HG03460 (cell line): ENCODE data around the gene ARPC3.
"Not testable (repeated sequence)": the region's sequence is repeated elsewhere in the genome, so short reads cannot be mapped to it uniquely, and the experiment has no call there.

ENCODE experiments used
- ATAC-seq: cut with Tn5 transposase; IDR thresholded peaks from one replicate; pipeline ENCODE4 v1.9.1; 2021; ENCODE audit not compliant: unreplicated experiment

ARPC3 gene

DNA sequence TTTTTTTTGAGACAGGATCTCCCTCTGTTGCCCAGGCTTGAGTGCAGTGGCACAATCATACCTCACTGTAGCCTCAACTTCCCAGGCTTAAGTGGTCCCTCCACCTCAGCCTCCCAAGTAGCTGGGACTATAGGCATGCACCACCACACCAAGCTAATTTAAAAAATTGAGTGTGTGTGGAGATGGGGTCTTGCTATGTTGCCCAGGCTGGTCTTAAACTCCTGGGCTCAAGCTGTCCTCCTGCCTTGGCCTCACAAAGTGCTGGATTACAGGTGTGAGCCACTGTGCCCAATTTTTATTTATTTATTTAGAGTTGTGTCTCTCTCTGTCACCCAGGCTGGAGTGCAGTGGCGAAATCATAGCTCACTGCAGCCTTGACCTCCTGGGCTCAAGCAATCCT is 29.5 kb downstream of the ARPC3 start:
- ATAC-seq = not testable (repeated sequence)

DNA sequence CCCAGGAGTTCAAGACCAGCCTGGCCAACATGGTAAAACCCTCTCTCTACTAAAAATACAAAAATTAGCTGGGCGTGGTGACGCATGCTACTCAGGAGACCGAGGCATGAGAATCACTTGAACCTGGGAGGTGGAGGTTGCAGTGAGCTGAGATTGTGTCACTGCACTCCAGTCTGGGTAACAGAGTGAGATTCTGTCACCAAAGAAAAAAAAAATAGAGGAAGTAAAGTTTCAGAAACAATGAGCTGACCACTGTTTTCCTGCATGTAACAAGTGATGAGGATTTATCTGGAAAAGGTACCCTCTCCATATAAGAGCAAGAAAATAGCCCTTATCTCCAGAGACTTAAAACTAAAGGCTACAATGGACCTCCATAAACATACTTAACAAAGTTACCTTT is 33.0 kb downstream of the ARPC3 start:
- not testable (repeated sequence) for ATAC-seq

DNA sequence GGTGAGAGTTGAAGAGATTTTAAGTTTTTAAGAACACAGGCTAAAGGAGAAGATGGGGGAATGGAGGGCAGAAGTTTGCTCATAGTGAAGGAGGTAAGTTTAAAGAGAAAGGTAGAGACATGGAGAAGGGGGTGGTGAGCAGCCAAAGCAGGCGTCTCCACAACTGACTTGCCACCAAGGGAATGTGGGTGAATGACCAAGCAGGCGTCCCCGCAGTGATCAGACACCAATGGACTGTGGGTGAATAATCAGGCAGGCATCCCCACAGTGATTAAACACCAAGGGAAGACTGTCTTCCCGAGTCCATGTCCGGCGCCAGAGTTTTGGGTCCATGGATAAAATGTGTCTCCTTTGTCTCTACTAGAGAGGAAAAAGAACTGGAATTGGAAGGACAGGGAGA is 40.1 kb downstream of the ARPC3 start:
- ATAC-seq = not testable (repeated sequence)

DNA sequence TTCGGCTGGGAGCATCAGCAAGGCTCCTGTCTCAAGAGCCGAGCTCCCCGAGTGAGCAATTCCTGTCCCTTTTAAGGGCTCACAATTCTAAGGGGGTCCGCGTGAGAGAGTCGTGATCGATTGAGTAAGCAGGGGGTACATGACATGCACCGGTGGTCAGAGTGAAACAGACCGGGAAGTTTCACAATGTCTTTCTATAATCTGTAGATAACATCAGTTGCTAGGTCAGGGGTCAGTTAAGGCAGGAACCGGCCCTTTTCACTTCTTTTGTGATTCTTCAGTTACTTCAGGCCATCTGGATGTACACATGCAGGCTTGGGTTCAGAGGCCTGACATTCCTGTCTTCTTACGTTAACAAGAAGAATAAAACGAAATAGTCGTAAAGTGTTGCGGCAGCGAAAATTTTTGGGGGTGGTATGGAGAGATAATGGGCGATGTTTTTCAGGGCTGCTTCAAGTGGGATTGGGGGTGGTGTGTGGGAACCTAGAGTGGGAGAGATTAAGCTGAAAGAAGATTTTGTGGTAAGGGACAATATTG is 44.9 kb downstream of the ARPC3 start:
- ATAC-seq = not testable (repeated sequence)

DNA sequence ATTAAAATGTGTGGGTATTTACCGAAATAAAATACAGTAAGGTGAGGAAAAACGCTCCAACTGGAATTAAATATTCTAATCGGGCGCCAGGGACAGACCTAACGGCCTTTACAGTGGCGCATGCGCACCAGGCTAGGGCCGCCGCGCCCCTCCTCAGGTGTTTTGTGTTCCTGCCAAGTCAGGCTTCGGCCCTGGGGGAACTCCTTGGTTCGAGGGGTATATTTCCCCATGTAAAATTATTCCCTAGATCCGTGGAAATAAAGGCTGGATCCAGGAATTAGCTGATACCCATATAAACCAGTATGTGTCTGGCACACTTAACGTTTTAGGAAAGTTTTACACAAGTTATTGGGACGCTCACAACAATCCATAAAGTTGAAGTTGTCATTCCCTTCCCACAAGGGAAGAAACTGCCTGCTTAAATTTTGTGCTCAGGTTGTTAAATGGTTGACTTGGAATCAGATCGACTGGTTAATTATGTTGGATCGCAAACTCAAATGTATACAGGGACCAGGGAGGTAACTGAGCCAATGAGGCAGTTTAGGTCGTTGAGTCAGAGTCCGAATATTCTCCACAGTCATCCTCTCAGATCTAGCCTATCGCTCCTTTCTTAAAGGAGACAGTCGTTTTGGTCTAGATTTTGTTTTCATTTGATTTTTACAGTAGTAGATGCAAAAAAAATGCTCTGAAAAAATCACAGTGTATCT is 46.0 kb downstream of the ARPC3 start:
- ATAC-seq = no peak

DNA sequence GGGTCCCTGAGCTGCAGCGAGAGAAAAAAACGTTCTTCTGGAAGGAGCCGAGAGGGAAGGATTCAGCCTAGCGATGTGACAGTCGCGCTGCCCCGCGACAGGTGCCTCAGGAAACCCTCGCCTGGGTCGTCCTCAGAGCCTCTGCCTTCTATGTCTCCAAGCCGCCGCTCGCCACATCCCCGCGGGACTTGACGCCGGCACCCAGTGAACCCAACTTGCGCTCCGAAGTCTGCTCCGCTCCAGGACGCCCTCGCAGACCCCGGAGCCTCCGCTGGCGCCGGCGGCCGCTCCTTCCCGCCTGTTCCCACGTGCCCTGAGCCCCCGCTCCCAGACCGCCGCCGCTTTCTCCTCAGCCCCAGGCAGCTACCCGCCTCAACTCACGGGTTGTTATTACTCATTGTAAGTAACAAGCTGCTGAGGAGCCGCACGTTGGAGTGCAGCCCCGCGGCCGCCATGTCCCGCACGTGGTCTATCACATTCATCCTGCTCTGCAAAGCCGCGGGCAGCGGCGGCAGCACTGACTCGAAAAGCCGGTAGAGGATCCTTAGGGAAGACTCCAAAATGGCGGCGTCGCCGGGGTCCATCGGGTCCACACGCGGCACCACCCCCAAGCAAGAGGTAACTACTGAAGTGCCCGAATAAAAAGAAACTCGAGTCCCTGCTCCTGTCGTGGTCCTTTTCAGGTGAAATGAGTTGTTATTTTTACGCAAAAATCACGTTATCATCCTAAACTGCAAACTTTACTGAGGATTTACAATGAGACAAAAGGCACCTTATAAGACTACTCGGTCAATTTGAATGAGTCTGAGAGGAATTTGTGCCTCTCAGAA is 46.8 kb downstream of the ARPC3 start, which contains the start of gene ANAPC7:
Gene ANAPC7 (minus strand): TSS at position 563 of the 830 bp plus-strand sequence. CDS start 81 bp downstream, at position 482.
- ATAC-seq = peak; percentile 76
